ENCODE data around the gene SYNGAP1.

The SYNGAP1 gene

GRCh38 chr6:33415831-33416230 lies 4.0 kb upstream of the SYNGAP1 start:
- no peaks in the 10 kb centered on the region for H3K27me3 ChIP-seq (ENCODE audit: control insufficient read depth in 1 of 2, insufficient read depth in 2 of 2, low read length in 2 of 2)
- H3K27ac ChIP-seq (ENCODE audit: low read length) = no peak overlapping the region
- no peak overlapping the region for H3K4me3 ChIP-seq (ENCODE audit: low read length in 2 of 2)
- H3K4me1 ChIP-seq (ENCODE audit: control insufficient read depth, insufficient read depth, low read length) = peaks cover 71% of the 10 kb centered on the region
- H3K9ac ChIP-seq (ENCODE audit: low read length in 2 of 2) = no peak overlapping the region
- no peaks in the 10 kb centered on the region for H3K9me3 ChIP-seq (ENCODE audit: control insufficient read depth in 2 of 2, low read length in 2 of 2)
- peaks cover 30 to 39% of the 10 kb centered on the region in 2 donors for H3K36me3 ChIP-seq (ENCODE audit: control insufficient read depth in 2 of 2, insufficient read depth in 2 of 2, low read length in 2 of 2)

GRCh38 chr6:33416386-33417127 lies 3.3 kb upstream of the SYNGAP1 start:
- Histone ChIP-seq H3K9ac (ENCODE audit: low read length in 2 of 2) (peak overlapping the region; percentile 42 to 77), H3K27me3 (ENCODE audit: control insufficient read depth in 1 of 2, insufficient read depth in 2 of 2, low read length in 2 of 2) (no peaks in the 10 kb centered on the region), H3K4me1 (ENCODE audit: control insufficient read depth, insufficient read depth, low read length) (peaks cover 72% of the 10 kb centered on the region), H3K9me3 (ENCODE audit: control insufficient read depth in 2 of 2, low read length in 2 of 2) (no peaks in the 10 kb centered on the region), H3K4me3 (ENCODE audit: low read length in 2 of 2) (peak overlapping the region; percentile 86 to 88), H3K36me3 (ENCODE audit: control insufficient read depth in 2 of 2, insufficient read depth in 2 of 2, low read length in 2 of 2) (peaks cover 30 to 39% of the 10 kb centered on the region in 2 donors), H3K27ac (ENCODE audit: low read length) (peak overlapping the region; percentile 97)

GRCh38 chr6:33417128-33417902 lies 2.5 kb upstream of the SYNGAP1 start:
- Histone ChIP-seq H3K9ac (ENCODE audit: low read length in 2 of 2) (peak overlapping the region; percentile 68 to 77), H3K27me3 (ENCODE audit: control insufficient read depth in 1 of 2, insufficient read depth in 2 of 2, low read length in 2 of 2) (no peaks in the 10 kb centered on the region), H3K27ac (ENCODE audit: low read length) (peak overlapping the region; percentile 97), H3K9me3 (ENCODE audit: control insufficient read depth in 2 of 2, low read length in 2 of 2) (no peaks in the 10 kb centered on the region), H3K4me1 (ENCODE audit: control insufficient read depth, insufficient read depth, low read length) (peaks cover 66% of the 10 kb centered on the region), H3K4me3 (ENCODE audit: low read length in 2 of 2) (peak overlapping the region; percentile 86 to 88), H3K36me3 (ENCODE audit: control insufficient read depth in 2 of 2, insufficient read depth in 2 of 2, low read length in 2 of 2) (peaks cover 30 to 37% of the 10 kb centered on the region in 2 donors)

- Histone ChIP-seq H3K4me1 (ENCODE audit: control insufficient read depth, insufficient read depth, low read length) (peaks cover 58% of the 10 kb centered on the region), H3K4me3 (ENCODE audit: low read length in 2 of 2) (peak within 1 kb of the TSS; percentile 86 to 88), H3K9ac (ENCODE audit: low read length in 2 of 2) (peak within 1 kb of the TSS; percentile 79 to 92), H3K36me3 (ENCODE audit: control insufficient read depth in 2 of 2, insufficient read depth in 2 of 2, low read length in 2 of 2) (peaks cover 22 to 30% of the 10 kb centered on the region in 2 donors), H3K9me3 (ENCODE audit: control insufficient read depth in 2 of 2, low read length in 2 of 2) (no peaks in the 10 kb centered on the region), H3K27me3 (ENCODE audit: control insufficient read depth in 1 of 2, insufficient read depth in 2 of 2, low read length in 2 of 2) (no peaks in the 10 kb centered on the region), H3K27ac (ENCODE audit: low read length) (peak within 1 kb of the TSS; percentile 97)
Measured at GRCh38 chr6:33417903-33418689, 1.8 kb upstream of the SYNGAP1 start, which contains the start of gene CUTA. TSS of gene CUTA (minus strand) at chr6:33418107. CDS start at chr6:33418000, 107 bp downstream.

- peak overlapping the region; percentile 79 to 92 for H3K9ac ChIP-seq (ENCODE audit: low read length in 2 of 2)
Measured at GRCh38 chr6:33418690-33419291, 1.1 kb upstream of the SYNGAP1 start.

GRCh38 chr6:33420491-33421343 lies 852 bp downstream of the SYNGAP1 start:
- H3K9me3 ChIP-seq (ENCODE audit: control insufficient read depth in 2 of 2, low read length in 2 of 2) = no peaks in the 10 kb centered on the region
- H3K4me1 ChIP-seq (ENCODE audit: control insufficient read depth, insufficient read depth, low read length) = peaks cover 63% of the 10 kb centered on the region
- H3K9ac ChIP-seq (ENCODE audit: low read length in 2 of 2) = peak overlapping the region; percentile 54 to 60
- peaks cover under 1 to 8% of the 10 kb centered on the region in 2 donors for H3K36me3 ChIP-seq (ENCODE audit: control insufficient read depth in 2 of 2, insufficient read depth in 2 of 2, low read length in 2 of 2)
- peak overlapping the region in 1 of 2 donors; percentile 55 for H3K4me3 ChIP-seq (ENCODE audit: low read length in 2 of 2)
- peak overlapping the region; percentile 66 for H3K27ac ChIP-seq (ENCODE audit: low read length)
- no peaks in the 10 kb centered on the region for H3K27me3 ChIP-seq (ENCODE audit: control insufficient read depth in 1 of 2, insufficient read depth in 2 of 2, low read length in 2 of 2)

More at GRCh38 chr6:33418690-33419291, 1.1 kb upstream of the SYNGAP1 start:
- H3K27ac ChIP-seq (ENCODE audit: low read length) = peak overlapping the region; percentile 97
- H3K4me1 ChIP-seq (ENCODE audit: control insufficient read depth, insufficient read depth, low read length) = peaks cover 56% of the 10 kb centered on the region
- peak overlapping the region; percentile 64 to 86 for H3K4me3 ChIP-seq (ENCODE audit: low read length in 2 of 2)
- peaks cover 15 to 23% of the 10 kb centered on the region in 2 donors for H3K36me3 ChIP-seq (ENCODE audit: control insufficient read depth in 2 of 2, insufficient read depth in 2 of 2, low read length in 2 of 2)
- no peaks in the 10 kb centered on the region for H3K9me3 ChIP-seq (ENCODE audit: control insufficient read depth in 2 of 2, low read length in 2 of 2)
- H3K27me3 ChIP-seq (ENCODE audit: control insufficient read depth in 1 of 2, insufficient read depth in 2 of 2, low read length in 2 of 2) = no peaks in the 10 kb centered on the region

GRCh38 chr6:33421344-33421643 lies 1.4 kb downstream of the SYNGAP1 start:
- H3K27me3 ChIP-seq (ENCODE audit: control insufficient read depth in 1 of 2, insufficient read depth in 2 of 2, low read length in 2 of 2) = no peaks in the 10 kb centered on the region
- H3K27ac ChIP-seq (ENCODE audit: low read length) = peak overlapping the region; percentile 66
- H3K36me3 ChIP-seq (ENCODE audit: control insufficient read depth in 2 of 2, insufficient read depth in 2 of 2, low read length in 2 of 2) = peaks cover 0 to 2% of the 10 kb centered on the region in 2 donors
- H3K9me3 ChIP-seq (ENCODE audit: control insufficient read depth in 2 of 2, low read length in 2 of 2) = no peaks in the 10 kb centered on the region
- H3K4me3 ChIP-seq (ENCODE audit: low read length in 2 of 2) = no peak overlapping the region
- H3K9ac ChIP-seq (ENCODE audit: low read length in 2 of 2) = no peak overlapping the region
- peaks cover 57% of the 10 kb centered on the region for H3K4me1 ChIP-seq (ENCODE audit: control insufficient read depth, insufficient read depth, low read length)

- H3K4me3 ChIP-seq (ENCODE audit: low read length in 2 of 2) = no peak overlapping the region
- H3K27me3 ChIP-seq (ENCODE audit: control insufficient read depth in 1 of 2, insufficient read depth in 2 of 2, low read length in 2 of 2) = no peaks in the 10 kb centered on the region
- H3K9me3 ChIP-seq (ENCODE audit: control insufficient read depth in 2 of 2, low read length in 2 of 2) = no peaks in the 10 kb centered on the region
- H3K27ac ChIP-seq (ENCODE audit: low read length) = peak overlapping the region; percentile 96
- H3K4me1 ChIP-seq (ENCODE audit: control insufficient read depth, insufficient read depth, low read length) = peaks cover 55% of the 10 kb centered on the region
- H3K9ac ChIP-seq (ENCODE audit: low read length in 2 of 2) = peak overlapping the region; percentile 6 to 36
- H3K36me3 ChIP-seq (ENCODE audit: control insufficient read depth in 2 of 2, insufficient read depth in 2 of 2, low read length in 2 of 2) = no peaks in the 10 kb centered on the region
Measured at GRCh38 chr6:33423777-33424176, 3.9 kb downstream of the SYNGAP1 start.

GRCh38 chr6:33424855-33425667 lies 5.2 kb downstream of the SYNGAP1 start:
- Histone ChIP-seq H3K9me3 (ENCODE audit: control insufficient read depth in 2 of 2, low read length in 2 of 2) (no peaks in the 10 kb centered on the region), H3K4me1 (ENCODE audit: control insufficient read depth, insufficient read depth, low read length) (peaks cover 52% of the 10 kb centered on the region), H3K4me3 (ENCODE audit: low read length in 2 of 2) (peak overlapping the region; percentile 61 to 78), H3K9ac (ENCODE audit: low read length in 2 of 2) (peak overlapping the region; percentile 74 to 96), H3K27ac (ENCODE audit: low read length) (peak overlapping the region; percentile 96), H3K36me3 (ENCODE audit: control insufficient read depth in 2 of 2, insufficient read depth in 2 of 2, low read length in 2 of 2) (no peaks in the 10 kb centered on the region), H3K27me3 (ENCODE audit: control insufficient read depth in 1 of 2, insufficient read depth in 2 of 2, low read length in 2 of 2) (no peaks in the 10 kb centered on the region)
